Subcutaneous abdominal adipose tissue (tissue), 5 donors: ENCODE data around the gene C19orf47.

Experiments used
- H3K27ac ChIP-seq: one replicate; pipeline ENCODE4 v1.7.0; 2013; ENCODE audit warnings: low read depth, mild to moderate bottlenecking, inconsistent platforms, low read length, moderate library complexity
- H3K27me3 ChIP-seq, 5 donors: one replicate each; pipeline ENCODE4 v1.7.0; 2013; ENCODE audit warnings: low read length in 5 of 5, inconsistent platforms in 1 of 5; ENCODE audit not compliant: control insufficient read depth in 5 of 5, insufficient read depth in 4 of 5
- H3K36me3 ChIP-seq, 5 donors: one replicate each; pipeline ENCODE4 v1.7.0; 2013; ENCODE audit warnings: low read length in 5 of 5; ENCODE audit not compliant: control insufficient read depth in 5 of 5, insufficient read depth in 5 of 5
- H3K4me1 ChIP-seq, 5 donors: one replicate each; pipeline ENCODE4 v1.7.0; 2013; ENCODE audit warnings: low read length in 5 of 5, mild to moderate bottlenecking in 3 of 5, moderate library complexity in 1 of 5; ENCODE audit not compliant: control insufficient read depth in 5 of 5, insufficient read depth in 5 of 5
- H3K4me3 ChIP-seq, 5 donors: one replicate each; pipeline ENCODE4 v1.7.0; 2013; ENCODE audit warnings: low read length in 5 of 5, low read depth in 1 of 5
- H3K9ac ChIP-seq, 5 donors: one replicate each; pipeline ENCODE4 v1.7.0; 2013; ENCODE audit warnings: low read length in 5 of 5, mild to moderate bottlenecking in 4 of 5, moderate library complexity in 3 of 5
- H3K9me3 ChIP-seq, 5 donors: one replicate each; pipeline ENCODE4 v1.7.0; 2013; ENCODE audit warnings: low read length in 5 of 5; ENCODE audit not compliant: control insufficient read depth in 5 of 5
- donor health status: healthy.
- donor health status: healthy.
- donor health status: healthy.
- donor health status: healthy.
- donor health status: healthy.

Gene C19orf47

DNA sequence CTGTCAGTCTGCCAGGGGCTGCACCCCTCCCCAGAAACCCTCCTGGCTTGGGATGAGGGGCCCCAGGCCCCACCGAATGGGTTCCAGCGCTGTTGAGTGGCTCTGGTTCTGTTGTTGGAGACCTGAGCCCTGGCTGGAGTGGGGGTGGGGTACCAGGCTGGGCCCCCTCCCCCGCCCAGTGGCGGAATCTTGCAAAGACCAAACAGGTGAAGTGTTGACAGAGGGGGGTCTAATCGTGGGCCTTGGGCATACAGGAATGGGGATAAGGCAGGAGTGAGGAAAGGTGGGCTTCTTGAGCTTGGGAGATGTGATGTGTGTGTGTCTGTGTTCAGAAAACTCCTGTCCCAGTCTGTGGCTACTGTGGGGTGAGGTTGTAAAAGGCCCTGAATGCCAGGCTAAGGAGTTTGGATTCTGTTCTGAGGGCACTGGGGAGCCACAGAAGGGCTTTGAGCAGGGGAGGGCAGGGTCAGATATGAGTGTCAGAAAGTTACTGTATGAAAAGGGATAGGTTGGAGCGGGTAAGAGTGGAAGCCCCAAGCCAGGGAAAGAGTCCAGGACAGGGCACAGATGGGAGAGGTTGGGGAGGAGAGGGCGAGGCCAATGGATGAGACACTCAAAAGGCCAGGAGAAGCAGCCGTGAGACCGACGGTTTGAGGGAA is 42.0 kb upstream of the C19orf47 start, which contains the start of gene HIPK4:
TSS of gene HIPK4 (minus strand) at position 98 of the 659 bp plus-strand sequence. CDS start 279 bp downstream, outside the sequence.
- H3K36me3 ChIP-seq = no peaks in the 10 kb centered on the region
- no peak within 1 kb of the TSS for H3K4me3 ChIP-seq
- H3K9me3 ChIP-seq = no peaks in the 10 kb centered on the region
- H3K27me3 ChIP-seq = no peaks in the 10 kb centered on the region
- peaks cover 0 to 4% (median 0%) of the 10 kb centered on the region in 5 donors for H3K4me1 ChIP-seq
- H3K27ac ChIP-seq = no peak within 1 kb of the TSS
- H3K9ac ChIP-seq = no peak within 1 kb of the TSS

DNA sequence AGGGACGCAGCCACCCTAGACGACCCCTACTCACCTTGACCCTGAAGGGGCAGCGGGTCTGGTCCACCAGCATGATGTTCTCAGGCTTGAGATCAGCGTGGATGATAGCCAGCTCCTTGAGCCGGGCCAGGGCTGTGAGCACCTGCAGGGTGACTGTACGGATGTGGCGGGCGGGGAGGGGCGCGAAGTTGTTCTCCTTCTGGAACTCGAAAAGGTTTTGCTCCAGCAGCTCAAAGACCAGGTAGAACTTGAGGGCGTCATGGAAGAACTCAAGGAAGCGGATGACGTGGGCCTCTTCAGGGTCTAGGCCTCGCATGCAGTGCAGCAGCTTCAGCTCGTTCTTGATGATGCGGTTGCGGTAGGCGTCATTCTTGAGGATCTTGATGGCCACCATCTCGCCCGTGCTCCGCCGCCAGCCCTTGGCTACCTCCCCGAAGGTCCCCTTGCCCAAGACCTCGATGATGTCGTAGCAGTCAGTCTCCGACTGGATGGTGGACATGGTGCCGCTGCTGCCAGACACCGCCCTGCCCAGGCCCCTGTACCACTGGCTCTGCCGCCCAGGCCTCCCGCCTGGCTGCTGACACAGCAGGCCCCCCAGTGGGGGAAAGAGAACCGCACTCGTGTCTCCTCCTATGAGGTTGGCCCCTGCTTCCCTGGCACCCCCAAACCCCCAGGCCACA is 41.3 kb upstream of the C19orf47 start:
- no peaks in the 10 kb centered on the region for H3K27me3 ChIP-seq
- no peak overlapping the region for H3K27ac ChIP-seq
- no peaks in the 10 kb centered on the region for H3K9me3 ChIP-seq
- no peak overlapping the region for H3K4me3 ChIP-seq
- H3K9ac ChIP-seq = no peak overlapping the region
- H3K36me3 ChIP-seq = no peaks in the 10 kb centered on the region
- peaks cover 0 to 4% (median 0%) of the 10 kb centered on the region in 5 donors for H3K4me1 ChIP-seq

DNA sequence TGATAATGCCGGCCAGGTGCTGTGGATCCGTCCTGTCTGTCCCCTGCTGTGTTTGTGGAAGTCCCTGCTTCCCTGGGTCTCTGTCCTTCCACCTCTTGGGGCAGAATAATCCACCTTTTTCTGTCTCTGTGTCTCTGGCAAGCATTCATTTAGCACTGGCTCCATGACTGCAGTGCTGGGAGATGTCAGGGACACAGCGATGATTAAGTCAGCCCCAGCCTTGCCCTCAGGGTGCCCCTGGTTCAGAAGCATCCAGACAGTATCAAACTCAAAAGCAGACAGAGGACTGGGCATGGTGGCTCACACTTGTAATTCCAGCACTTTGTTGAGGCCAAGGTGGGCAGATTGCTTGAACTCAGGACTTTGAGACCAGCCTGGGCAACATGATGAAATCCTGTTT is 40.3 kb upstream of the C19orf47 start:
- Histone ChIP-seq H3K27ac (no peak overlapping the region), H3K9me3 (no peaks in the 10 kb centered on the region), H3K9ac (no peak overlapping the region), H3K4me1 (peaks cover 0 to 4% (median 0%) of the 10 kb centered on the region in 5 donors), H3K27me3 (no peaks in the 10 kb centered on the region), H3K36me3 (no peaks in the 10 kb centered on the region), H3K4me3 (no peak overlapping the region)

DNA sequence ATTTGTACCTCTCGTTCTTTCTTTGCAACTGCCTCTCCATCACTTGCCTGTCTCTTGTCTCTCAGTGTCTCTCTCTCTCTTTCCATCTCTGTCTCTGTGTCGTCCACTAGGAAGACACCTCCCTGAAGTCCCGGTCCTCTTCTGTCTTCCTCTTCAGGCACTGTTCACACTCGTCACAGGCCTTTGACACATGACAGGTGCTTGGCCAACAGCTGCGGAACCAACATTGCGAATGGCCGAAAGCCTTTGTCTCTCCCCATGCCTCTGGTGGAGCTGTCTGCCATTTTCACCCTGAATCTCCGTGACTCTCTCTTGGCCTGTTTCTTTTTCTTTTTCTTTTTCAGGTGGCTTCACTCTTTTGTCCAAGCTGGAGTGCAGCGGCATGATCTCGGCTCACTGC is 39.0 kb upstream of the C19orf47 start:
- Histone ChIP-seq H3K36me3 (no peaks in the 10 kb centered on the region), H3K4me3 (no peak overlapping the region), H3K27me3 (no peaks in the 10 kb centered on the region), H3K4me1 (peaks cover 0 to 3% (median 0%) of the 10 kb centered on the region in 5 donors), H3K27ac (no peak overlapping the region), H3K9me3 (no peaks in the 10 kb centered on the region), H3K9ac (no peak overlapping the region)

DNA sequence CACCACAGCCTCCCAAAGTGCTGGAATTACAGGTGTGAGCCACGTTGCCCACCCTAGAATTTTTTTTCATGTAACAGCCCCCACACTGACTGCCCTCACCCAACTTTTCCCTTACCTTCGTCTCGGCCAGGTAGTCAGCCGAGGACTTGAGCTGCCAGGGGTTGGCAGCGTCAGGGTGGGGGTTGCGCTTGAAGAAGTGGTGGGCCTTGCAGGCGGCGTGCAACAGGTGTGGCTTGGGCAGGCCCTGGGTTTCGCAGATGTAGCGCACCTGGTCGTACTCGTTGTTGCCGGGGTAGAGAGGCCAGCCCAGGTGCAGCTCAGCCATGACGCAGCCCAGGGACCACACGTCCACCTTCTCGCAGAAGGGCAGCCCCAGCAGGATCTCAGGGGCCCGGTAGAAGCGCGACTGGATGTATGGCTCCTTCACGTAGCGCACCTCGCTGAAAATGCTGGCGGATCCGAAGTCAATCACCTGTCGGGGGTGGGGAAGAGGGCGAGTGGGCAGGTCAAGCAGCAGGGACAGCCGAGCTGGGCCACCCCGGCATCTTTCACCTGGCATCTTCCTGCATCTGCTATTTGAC is 35.6 kb upstream of the C19orf47 start:
- Histone ChIP-seq H3K27me3 (no peaks in the 10 kb centered on the region), H3K27ac (no peak overlapping the region), H3K36me3 (peaks cover 0 to 27% (median 17%) of the 10 kb centered on the region in 5 donors), H3K4me1 (peaks cover 0 to 4% (median 0%) of the 10 kb centered on the region in 5 donors), H3K9me3 (no peaks in the 10 kb centered on the region), H3K9ac (no peak overlapping the region), H3K4me3 (no peak overlapping the region)

DNA sequence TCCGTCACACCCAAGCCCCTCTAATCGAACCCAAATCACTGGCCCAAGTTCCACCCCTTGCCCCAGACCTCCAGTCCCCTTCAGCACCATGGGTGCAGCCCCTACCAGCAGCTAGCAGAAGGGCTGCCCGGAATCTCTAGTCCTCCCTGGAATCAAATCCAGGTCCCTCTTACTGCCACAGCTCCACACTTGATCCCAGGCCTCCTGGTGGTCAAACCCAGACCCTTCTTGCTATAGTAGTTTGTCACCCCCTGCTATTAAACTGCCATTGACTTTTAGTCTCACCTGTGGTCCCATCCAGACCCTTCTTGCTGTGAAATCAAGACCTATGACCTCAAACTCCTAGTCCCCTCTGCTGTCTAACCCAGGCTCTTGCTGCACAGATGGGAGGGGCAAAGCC is 33.1 kb upstream of the C19orf47 start:
- Histone ChIP-seq H3K27me3 (no peaks in the 10 kb centered on the region), H3K4me1 (peaks cover 0 to 8% (median 0%) of the 10 kb centered on the region in 5 donors), H3K36me3 (peaks cover 0 to 48% (median 37%) of the 10 kb centered on the region in 5 donors), H3K9me3 (no peaks in the 10 kb centered on the region), H3K4me3 (no peak overlapping the region), H3K9ac (no peak overlapping the region), H3K27ac (no peak overlapping the region)

DNA sequence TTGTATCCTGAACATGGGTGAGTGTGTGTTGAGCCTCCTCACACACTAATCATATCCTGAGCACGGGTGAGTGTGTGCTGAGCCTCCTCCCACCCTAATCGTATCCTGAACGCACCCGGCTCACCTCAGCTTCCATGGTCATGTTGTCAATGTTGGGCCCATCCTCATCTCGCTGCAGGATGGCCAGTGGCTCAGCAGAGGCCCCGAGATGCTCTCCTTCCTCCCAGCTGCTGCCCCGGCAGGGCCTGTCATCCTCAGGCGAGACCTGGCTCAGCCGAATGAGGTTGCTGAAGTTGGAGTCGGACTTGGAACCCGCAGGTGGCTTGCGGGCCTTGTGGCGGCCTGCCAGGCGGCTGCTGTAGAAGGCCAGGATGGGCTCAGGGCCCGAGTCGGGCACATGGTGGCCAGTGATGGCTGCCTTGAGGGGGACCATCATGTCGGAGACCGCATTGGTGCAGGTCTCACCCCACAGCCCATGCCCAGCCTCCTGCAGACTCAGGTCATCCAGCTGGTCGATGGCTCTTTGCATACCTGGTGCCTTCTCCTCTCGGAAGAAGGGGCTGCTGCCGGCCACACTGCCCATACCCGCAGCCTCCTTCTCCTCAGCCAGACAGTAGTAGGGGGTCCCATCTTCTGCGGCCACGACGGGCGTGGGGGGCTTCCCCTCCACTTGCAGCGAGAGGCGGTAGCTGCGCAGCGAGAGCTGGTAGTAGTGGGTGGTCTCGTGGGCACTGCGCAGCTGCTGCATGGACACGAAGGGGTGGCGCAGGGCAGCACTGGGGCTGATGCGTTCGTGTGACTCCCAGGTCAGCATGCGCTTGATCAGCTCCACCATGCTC is 32.2 kb upstream of the C19orf47 start:
- Histone ChIP-seq H3K9ac (no peak overlapping the region), H3K27ac (no peak overlapping the region), H3K4me1 (peaks cover 0 to 8% (median 0%) of the 10 kb centered on the region in 5 donors), H3K4me3 (no peak overlapping the region), H3K27me3 (no peaks in the 10 kb centered on the region), H3K36me3 (peaks cover 0 to 57% (median 41%) of the 10 kb centered on the region in 5 donors), H3K9me3 (no peaks in the 10 kb centered on the region)

DNA sequence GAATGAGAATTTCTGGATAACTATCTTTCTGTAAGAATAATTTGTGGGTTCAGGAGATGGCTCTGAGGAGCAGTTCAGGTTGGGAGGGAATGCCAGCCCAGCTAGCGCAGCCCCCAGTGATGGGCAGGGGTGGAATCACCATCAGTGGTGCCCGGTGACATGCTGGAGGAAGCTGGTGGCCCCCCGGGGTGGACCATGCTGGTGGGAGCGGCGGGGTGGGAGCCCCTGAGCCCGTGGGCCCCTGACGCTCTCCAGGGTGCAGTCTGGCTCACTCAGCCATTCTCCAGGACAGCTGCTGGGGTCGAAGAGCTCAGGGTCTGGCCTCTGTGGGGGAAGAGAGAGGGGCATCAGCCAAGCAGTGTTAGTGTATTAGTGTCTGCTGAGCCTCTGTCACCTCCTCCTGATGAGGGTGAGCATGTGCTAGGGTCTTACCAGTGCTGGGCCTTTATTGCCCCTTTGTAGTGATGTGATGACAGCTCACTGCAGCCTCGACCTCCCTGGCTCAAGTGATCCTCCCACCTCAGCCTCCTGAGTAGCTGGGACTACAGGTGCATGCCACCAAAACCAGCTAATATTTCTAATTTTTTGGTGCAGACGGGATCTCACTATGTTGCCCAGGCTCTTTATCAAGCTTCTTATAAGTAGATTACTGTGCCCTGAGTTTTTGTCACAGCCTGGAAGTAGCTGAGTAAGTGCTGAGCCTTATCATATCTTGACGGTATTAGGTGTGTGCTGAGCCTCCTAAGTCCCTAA is 31.4 kb upstream of the C19orf47 start:
- Histone ChIP-seq H3K4me3 (no peak overlapping the region), H3K27me3 (no peaks in the 10 kb centered on the region), H3K9ac (no peak overlapping the region), H3K9me3 (no peaks in the 10 kb centered on the region), H3K36me3 (peaks cover 0 to 59% (median 43%) of the 10 kb centered on the region in 5 donors), H3K27ac (no peak overlapping the region), H3K4me1 (peaks cover 0 to 8% (median 0%) of the 10 kb centered on the region in 5 donors)

DNA sequence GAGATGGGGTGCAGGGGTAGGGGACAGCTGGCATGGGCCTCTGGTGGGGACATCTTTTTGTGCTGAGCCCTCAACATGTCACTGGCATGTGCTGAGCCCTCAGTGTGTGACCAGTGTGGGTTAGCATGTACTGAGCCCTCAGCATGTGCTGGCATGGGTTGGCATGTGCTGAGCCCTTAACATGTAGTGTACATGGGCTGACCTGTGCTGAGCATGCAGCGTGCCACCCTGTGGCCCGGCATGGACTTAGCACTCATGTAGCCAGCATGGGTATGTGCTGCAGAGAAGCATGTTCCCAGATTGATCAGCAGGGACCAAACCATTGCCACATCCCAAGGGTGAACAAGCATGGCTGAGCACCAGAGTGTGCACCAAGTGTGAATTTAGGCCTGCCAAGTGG is 30.3 kb upstream of the C19orf47 start:
- no peak overlapping the region for H3K9ac ChIP-seq
- peaks cover 0 to 8% (median 0%) of the 10 kb centered on the region in 5 donors for H3K4me1 ChIP-seq
- H3K4me3 ChIP-seq = no peak overlapping the region
- no peaks in the 10 kb centered on the region for H3K27me3 ChIP-seq
- H3K9me3 ChIP-seq = no peaks in the 10 kb centered on the region
- peaks cover 0 to 67% (median 50%) of the 10 kb centered on the region in 5 donors for H3K36me3 ChIP-seq
- no peak overlapping the region for H3K27ac ChIP-seq
